HG03575 (cell line): ENCODE measurements around the gene KRT71.

ENCODE experiments used
- ATAC-seq: cut with Tn5 transposase; IDR thresholded peaks from one replicate; pipeline ENCODE4 v1.9.1; 2021; ENCODE audit not compliant: unreplicated experiment, insufficient number of reproducible peaks, low FRiP score; ENCODE audit errors: extremely low read depth

The KRT71 gene

GRCh38 chr12:52578469-52578868 lies 25.5 kb upstream of the KRT71 start:
- ATAC-seq: no peak

- no peak for ATAC-seq
Measured at GRCh38 chr12:52577316-52577715, 24.4 kb upstream of the KRT71 start.

- ATAC-seq: no peak
Measured at GRCh38 chr12:52575948-52576347, 23.0 kb upstream of the KRT71 start.

- ATAC-seq: no peak
Measured at GRCh38 chr12:52575256-52575655, 22.3 kb upstream of the KRT71 start.

- no peak for ATAC-seq
Measured at GRCh38 chr12:52573743-52574142, 20.8 kb upstream of the KRT71 start, which contains the start of gene KRT74. KRT74 (minus strand) TSS chr12:52573843; CDS start chr12:52573777, 66 bp downstream.

- ATAC-seq: no peak
Measured at GRCh38 chr12:52573306-52573705, 20.4 kb upstream of the KRT71 start.

- ATAC-seq: no peak
Measured at GRCh38 chr12:52570511-52570910, 17.6 kb upstream of the KRT71 start.

- ATAC-seq: no peak
Measured at GRCh38 chr12:52568111-52568510, 15.2 kb upstream of the KRT71 start.

GRCh38 chr12:52566847-52567291 lies 13.9 kb upstream of the KRT71 start:
- ATAC-seq: no peak

- ATAC-seq: no peak
Measured at GRCh38 chr12:52564582-52564981, 11.6 kb upstream of the KRT71 start.

GRCh38 chr12:52561880-52562449 lies 9.0 kb upstream of the KRT71 start:
- ATAC-seq: no peak

- ATAC-seq: no peak
Measured at GRCh38 chr12:52559979-52560378, 7.0 kb upstream of the KRT71 start.

- no peak for ATAC-seq
Measured at GRCh38 chr12:52558781-52559445, 6.0 kb upstream of the KRT71 start.

- ATAC-seq: no peak
Measured at GRCh38 chr12:52557476-52557875, 4.5 kb upstream of the KRT71 start.

GRCh38 chr12:52555577-52555976 lies 2.6 kb upstream of the KRT71 start:
- no peak for ATAC-seq

- ATAC-seq: no peak
Measured at GRCh38 chr12:52552055-52552454, 890 bp downstream of the KRT71 start.

- ATAC-seq: no peak
Measured at GRCh38 chr12:52551216-52551865, 1.6 kb downstream of the KRT71 start.

GRCh38 chr12:52546126-52546525 lies 6.8 kb downstream of the KRT71 start:
- no peak for ATAC-seq

GRCh38 chr12:52543985-52544883 lies 8.7 kb downstream of the KRT71 start:
- ATAC-seq: no peak
